ENCODE measurements around the gene COMMD9. TPM values are rescaled to one million over a fixed set of nuclear protein-coding genes. Genes with fewer than 3 reads are reported as not detected.

COMMD9 gene
- total and polyA plus RNA-seq, 2 donors (not counting 1 experiment from before 2014, with no cell fraction given): 41.3 to 47.4 TPM

- Mint-ChIP-seq H3K4me3 (no peak overlapping the region), H3K27ac (no peak overlapping the region), H3K27me3 (peaks cover 44% of the 10 kb centered on the region), H3K4me1 (no peaks in the 10 kb centered on the region), H3K9me3 (ENCODE audit: insufficient read depth) (no peaks in the 10 kb centered on the region)
- no peaks in the 10 kb centered on the region for H3K4me1 ChIP-seq (ENCODE audit: control insufficient read depth in 2 of 2, insufficient read depth in 2 of 2, low read length in 2 of 2)
- ChIA-PET CTCF (interaction anchor here (2.9 kb wide), 1 partner anchor 13 kb away, joined by 14 read pairs; no protein-coding TSS in a partner anchor), POLR2A (no interaction called here)
- no peak overlapping the region for H2AFZ ChIP-seq (ENCODE audit: insufficient read depth, low read depth, low read length, poor library complexity, severe bottlenecking)
- H3K9me3 ChIP-seq (ENCODE audit: control extremely low read depth in 1 of 3, control insufficient read depth in 2 of 3, insufficient read depth in 1 of 3, low read length in 2 of 3): peaks cover 0 to 8% (median 0%) of the 10 kb centered on the region in 3 donors
- intact Hi-C loops (cut with micrococcal nuclease): no loop called here
- H3K4me3 ChIP-seq (ENCODE audit: control extremely low read depth in 1 of 5, extremely low read depth in 1 of 5, insufficient read depth in 1 of 5, low read depth in 2 of 5, low read length in 4 of 5): no peak overlapping the region
- 76% methylated on average over 5 of the region's 5 CpGs for WGBS (ENCODE audit: insufficient coverage)
- H3K27ac ChIP-seq (ENCODE audit: low read length in 2 of 2): no peak overlapping the region
- H3K9ac ChIP-seq (ENCODE audit: low read length): no peak overlapping the region
- TF ChIP-seq CTCF (IDR thresholded peaks at IDR 0.05) (no peak), EZH2 (IDR thresholded peaks at IDR 0.05; ENCODE audit: borderline replicate concordance, insufficient read depth, low read depth, low read length, poor library complexity, severe bottlenecking) (no peak)
- no peak for DNase-seq
- ATAC-seq (ENCODE audit: low read depth): no peak
- H3K4me2 ChIP-seq (replicated peaks; ENCODE audit: low read depth, low read length, poor library complexity, severe bottlenecking): no peak overlapping the region
- H3K27me3 ChIP-seq (replicated peaks in 1 of 4; ENCODE audit: control extremely low read depth in 1 of 4, control insufficient read depth in 3 of 4, insufficient read depth in 4 of 4, low read length in 3 of 4): peaks cover 0 to 14% (median 6%) of the 10 kb centered on the region in 4 experiments
- H3K36me3 ChIP-seq (replicated peaks in 1 of 2; ENCODE audit: control extremely low read depth in 1 of 2, control insufficient read depth in 1 of 2, extremely low read depth in 1 of 2, insufficient read depth in 2 of 2, low read length in 1 of 2): no peaks in the 10 kb centered on the region
- H3K79me2 ChIP-seq (ENCODE audit: control insufficient read depth, insufficient read depth, low read length): no peaks in the 10 kb centered on the region
- no peaks in the 10 kb centered on the region for H4K20me1 ChIP-seq (ENCODE audit: control insufficient read depth, insufficient read depth, low read length, poor library complexity, severe bottlenecking)
Observed at GRCh38 chr11:36253238-36253637, 36.0 kb downstream of the COMMD9 start.

GRCh38 chr11:36251823-36252222 lies 37.4 kb downstream of the COMMD9 start:
- Histone ChIP-seq H2AFZ (ENCODE audit: insufficient read depth, low read depth, low read length, poor library complexity, severe bottlenecking) (no peak overlapping the region), H3K4me2 (replicated peaks; ENCODE audit: low read depth, low read length, poor library complexity, severe bottlenecking) (no peak overlapping the region), H4K20me1 (ENCODE audit: control insufficient read depth, insufficient read depth, low read length, poor library complexity, severe bottlenecking) (no peaks in the 10 kb centered on the region), H3K36me3 (replicated peaks in 1 of 2; ENCODE audit: control extremely low read depth in 1 of 2, control insufficient read depth in 1 of 2, extremely low read depth in 1 of 2, insufficient read depth in 2 of 2, low read length in 1 of 2) (no peaks in the 10 kb centered on the region), H3K9me3 (ENCODE audit: control extremely low read depth in 1 of 3, control insufficient read depth in 2 of 3, insufficient read depth in 1 of 3, low read length in 2 of 3) (peaks cover 0 to 8% (median 0%) of the 10 kb centered on the region in 3 donors), H3K27ac (ENCODE audit: low read length in 2 of 2) (no peak overlapping the region), H3K4me3 (ENCODE audit: control extremely low read depth in 1 of 5, extremely low read depth in 1 of 5, insufficient read depth in 1 of 5, low read depth in 2 of 5, low read length in 4 of 5) (no peak overlapping the region), H3K27me3 (replicated peaks in 1 of 4; ENCODE audit: control extremely low read depth in 1 of 4, control insufficient read depth in 3 of 4, insufficient read depth in 4 of 4, low read length in 3 of 4) (peaks cover 0 to 16% (median 10%) of the 10 kb centered on the region in 4 experiments), H3K79me2 (ENCODE audit: control insufficient read depth, insufficient read depth, low read length) (no peaks in the 10 kb centered on the region), H3K9ac (ENCODE audit: low read length) (no peak overlapping the region), H3K4me1 (ENCODE audit: control insufficient read depth in 2 of 2, insufficient read depth in 2 of 2, low read length in 2 of 2) (no peaks in the 10 kb centered on the region)
- POLR2A ChIA-PET: no interaction called here
- Mint-ChIP-seq H3K9me3 (ENCODE audit: insufficient read depth) (no peaks in the 10 kb centered on the region), H3K4me3 (no peak overlapping the region), H3K27me3 (peaks cover 50% of the 10 kb centered on the region), H3K4me1 (no peaks in the 10 kb centered on the region), H3K27ac (no peak overlapping the region)
- TF ChIP-seq EZH2 (IDR thresholded peaks at IDR 0.05; ENCODE audit: borderline replicate concordance, insufficient read depth, low read depth, low read length, poor library complexity, severe bottlenecking) (no peak), CTCF (IDR thresholded peaks at IDR 0.05) (no peak)
- intact Hi-C loops (cut with micrococcal nuclease): no loop called here
- CTCF ChIA-PET: interaction anchor here (1.0 kb wide), 1 partner anchor 18 kb away, joined by 3 read pairs; no protein-coding TSS in a partner anchor
- ATAC-seq (ENCODE audit: low read depth) (no peak), DNase-seq (no peak)
- 100% methylated on average over 1 of the region's 2 CpGs for WGBS (ENCODE audit: insufficient coverage)
